ENCODE results near the gene GPSM1.
A peak's percentile ranks its signal among the peaks of the same experiment; 100 is the strongest.

The GPSM1 gene

DNA sequence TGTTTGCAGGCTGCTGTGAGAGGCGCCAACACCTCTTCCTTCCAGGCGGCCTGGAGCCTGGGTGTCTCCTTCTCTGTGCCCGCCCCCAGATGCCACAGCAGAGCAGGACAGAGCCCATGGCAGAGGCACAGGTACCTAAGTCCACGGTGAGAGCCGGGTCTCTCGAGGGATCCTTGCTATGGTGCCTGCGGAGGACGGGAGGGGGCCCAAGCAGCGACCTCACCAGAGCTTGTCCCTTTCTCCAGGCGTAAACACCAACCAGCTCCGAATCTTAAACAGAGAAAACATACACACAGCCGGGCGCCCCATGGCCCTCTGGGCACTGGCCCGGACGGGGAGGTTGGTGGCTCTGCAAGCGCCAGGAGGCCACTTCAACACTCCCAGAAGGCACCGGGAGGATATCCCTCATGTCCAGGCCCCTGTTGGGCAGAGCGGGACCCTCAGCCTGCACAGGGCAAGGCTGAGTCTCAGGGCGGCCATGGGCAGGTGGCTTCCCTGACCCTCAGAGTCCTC, 35.3 kb upstream of the GPSM1 start:
- DNase-seq, result no peak

DNA sequence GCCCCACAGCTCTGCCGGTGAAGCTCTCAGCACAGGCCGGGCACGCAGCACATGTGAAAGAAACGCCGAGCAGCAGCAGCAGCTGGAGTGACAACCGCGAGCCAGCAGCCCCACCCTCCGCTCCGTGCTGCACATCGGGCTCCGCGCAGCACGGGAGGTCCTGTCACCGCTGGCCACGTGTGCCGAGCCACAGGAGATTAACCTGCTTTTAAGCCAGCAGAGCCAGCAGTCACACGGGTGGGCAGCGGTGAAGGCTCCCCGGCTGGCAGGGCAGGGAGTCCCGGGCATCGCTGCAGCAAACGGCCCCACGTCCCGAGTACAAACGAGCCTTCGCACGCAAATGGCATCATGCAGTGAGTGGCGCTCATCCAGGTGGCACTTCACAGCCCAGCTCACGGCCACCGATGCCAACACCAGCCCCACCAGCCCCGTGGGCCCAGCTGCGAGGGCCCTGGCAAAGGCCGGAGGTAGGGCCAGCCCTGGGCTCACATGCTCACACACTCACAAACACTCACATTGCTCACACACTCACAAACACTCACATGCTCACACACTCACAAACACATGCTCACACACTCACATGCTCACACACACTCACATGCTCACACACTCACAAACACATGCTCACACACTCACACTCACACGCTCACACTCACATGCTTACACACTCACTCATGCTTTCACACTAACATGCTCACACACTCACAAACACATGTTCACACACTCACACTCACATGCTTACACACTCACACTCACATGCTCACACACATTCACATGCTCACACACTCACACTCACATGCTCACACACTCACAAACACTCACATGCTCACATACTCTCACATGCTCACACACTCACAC, 34.5 kb upstream of the GPSM1 start:
- peak; percentile 50 for DNase-seq

- no peak for DNase-seq
Observed at GRCh38 chr9:136293476-136294077, 33.8 kb upstream of the GPSM1 start.

GRCh38 chr9:136294437-136294836, 32.9 kb upstream of the GPSM1 start:
- no peak for DNase-seq

DNA sequence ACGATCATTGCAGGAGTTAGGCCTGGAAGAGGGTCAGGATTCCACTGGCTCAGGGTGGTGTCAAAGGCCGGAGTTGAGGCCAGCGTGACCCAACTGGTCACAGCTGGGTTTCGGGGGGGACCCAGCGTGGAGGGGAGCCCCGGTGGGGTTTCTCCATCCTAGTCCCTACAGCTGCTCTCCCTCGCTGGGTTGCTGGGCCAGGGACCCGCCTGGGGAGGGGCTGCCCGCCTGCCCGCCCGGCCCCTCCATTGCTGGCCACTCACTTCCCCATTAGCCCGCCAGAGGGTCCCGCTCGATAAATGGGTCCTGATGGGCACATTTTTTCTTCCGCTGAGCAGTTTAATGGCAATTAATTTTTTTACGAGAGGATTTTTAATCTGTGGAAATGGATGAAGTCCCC, 32.3 kb upstream of the GPSM1 start:
- no peak for DNase-seq

DNA sequence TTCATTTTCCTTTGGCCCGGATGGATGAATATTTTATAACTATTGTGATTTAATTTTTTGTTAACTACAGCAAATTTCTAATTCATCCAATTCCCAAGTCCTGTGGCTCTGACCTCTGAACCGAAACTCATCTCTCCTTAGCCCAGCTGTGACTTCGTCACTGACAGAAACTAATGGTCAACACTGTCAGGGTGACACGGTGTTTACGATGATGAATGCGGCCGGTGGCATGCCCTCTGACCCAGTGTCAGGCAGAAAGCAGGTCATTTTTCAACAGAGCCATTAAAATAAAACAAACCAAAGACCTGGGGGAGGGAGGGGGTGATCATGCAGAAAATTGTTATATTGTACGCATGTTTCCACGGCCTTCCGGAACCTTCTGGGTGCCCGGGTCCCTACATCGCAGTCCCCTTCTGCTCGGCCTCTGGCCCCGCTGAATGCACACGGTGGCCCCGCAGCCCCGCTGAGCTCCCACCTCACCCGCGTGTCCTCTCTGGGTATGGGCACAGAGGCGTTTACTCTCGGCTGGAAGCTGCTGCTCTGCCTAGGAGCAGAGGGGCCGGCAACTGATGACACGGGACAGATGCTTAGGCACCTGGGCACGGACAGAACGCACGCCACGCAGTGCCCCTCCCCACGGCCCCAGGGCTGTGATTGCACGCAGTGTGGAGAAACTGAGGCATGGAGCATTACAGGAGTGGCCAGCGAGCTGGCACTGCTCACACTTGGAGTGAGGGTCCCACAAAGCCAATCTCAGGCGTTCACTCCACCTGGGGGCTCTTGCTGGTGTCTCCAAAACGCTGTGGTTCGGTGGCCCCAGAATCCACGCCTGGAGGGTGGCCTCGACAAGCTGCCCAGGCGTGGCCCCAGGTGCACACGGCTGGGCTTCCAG, 31.6 kb upstream of the GPSM1 start:
- no peak for DNase-seq

- DNase-seq, result no peak
Observed at GRCh38 chr9:136296434-136297015, 30.8 kb upstream of the GPSM1 start.

GRCh38 chr9:136297016-136297691, 30.2 kb upstream of the GPSM1 start:
- DNase-seq, result peak; percentile 69

DNA sequence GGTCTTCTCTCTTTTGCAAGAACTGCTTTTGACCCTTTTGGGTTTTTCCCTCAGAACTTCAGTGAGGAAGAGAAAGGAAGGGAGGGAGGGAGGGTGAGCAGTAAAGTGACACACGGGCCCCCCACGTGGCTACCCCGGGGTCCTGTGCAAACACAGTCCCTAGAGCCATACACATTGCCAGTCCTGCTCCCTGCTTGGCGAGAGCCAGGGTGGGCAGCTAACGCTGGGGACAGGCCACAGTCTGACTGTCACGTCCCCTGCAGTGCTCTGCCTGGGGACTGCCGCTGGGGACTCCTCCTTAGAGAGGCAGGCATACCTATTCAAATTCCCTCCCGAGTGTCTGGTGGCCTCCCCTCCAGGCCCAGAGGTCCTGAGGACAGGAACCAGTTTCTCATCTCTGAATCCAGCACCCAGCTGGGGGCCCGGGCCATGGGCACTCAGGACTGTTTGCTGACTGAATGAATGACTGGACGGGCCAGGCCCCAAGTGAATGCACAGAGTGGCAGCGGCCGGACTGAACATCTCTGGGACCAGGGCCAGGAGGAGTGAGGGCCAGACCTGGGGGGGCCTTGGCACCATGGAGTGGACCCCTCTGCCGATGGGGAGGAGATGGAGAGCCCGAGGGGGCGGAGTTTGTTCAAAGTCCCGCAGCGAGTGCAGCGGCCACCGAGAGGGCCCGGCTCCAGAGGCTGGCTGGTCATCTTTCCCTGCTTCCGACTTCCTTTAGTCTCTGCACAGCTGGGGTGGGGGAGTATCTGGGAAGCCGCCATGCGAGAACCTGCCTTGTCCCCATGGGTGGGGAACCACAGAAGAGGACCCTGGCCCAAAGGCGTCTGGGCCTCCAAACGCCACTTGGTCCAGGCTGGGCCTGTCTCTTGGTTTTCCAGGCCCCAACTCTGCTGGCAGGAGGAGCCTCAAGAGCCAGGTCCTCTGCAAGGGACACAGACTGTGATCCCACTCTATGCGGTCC, 29.3 kb upstream of the GPSM1 start:
- no peak for DNase-seq

DNA sequence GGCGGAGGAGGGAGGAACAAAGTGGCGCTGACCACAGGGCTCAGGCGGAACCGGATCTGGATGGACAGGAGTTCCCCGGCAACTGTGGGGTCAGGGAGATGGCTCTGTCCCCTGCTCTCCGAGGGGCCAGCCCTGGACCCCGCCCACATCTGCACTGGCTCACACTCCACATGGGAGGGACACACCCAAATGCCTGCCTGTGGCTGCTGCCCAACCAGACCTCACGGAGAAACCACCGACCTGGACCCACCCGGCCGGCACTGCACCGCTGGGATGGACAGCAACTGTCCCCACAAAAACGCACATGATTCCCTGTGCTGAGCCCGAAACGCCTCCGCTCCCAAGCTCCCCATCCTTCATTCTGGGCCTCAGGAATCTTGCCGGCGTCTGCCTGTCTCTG, 28.2 kb upstream of the GPSM1 start:
- no peak for DNase-seq

DNA sequence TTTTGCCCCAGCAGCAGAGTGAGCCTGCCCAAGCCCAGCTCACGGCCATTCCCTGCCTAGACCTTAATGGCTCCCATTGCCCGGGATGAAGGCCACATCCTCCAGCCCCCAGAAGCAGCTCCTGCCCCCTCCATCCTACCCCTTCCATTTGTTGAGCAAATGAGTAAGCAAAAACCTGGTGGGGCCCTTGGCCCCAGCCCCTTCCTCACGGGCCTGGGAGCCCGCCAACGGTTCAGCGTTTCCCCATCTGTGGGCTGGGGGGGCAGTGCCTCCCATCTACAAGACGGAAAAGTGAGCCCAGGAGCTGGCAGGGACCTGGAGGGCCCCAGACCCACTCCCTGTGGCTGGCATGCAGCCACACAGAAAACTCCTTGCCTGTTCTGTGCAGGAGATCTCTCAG, 27.8 kb upstream of the GPSM1 start:
- no peak for DNase-seq

GRCh38 chr9:136300016-136300545, 27.3 kb upstream of the GPSM1 start:
- DNase-seq, result no peak

DNA sequence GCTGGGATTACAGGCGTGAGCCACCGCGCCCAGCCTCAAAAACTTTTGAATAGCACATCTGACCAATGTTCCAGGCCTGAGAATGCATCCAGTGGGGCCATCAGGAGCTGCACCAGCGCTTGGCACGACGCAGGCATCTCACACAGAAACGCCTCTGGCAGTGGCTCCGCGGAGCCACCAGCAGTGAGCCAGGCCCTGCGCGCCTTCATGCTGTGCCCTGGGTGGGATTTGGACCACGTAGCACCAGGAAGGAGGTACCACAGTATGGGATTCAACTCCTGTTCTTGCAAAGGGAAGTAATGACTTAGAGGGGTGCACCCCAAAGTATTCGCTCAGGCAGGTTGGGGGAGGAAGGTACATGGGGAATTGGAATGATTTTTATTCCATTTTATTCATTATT, 26.5 kb upstream of the GPSM1 start:
- DNase-seq, result no peak

DNA sequence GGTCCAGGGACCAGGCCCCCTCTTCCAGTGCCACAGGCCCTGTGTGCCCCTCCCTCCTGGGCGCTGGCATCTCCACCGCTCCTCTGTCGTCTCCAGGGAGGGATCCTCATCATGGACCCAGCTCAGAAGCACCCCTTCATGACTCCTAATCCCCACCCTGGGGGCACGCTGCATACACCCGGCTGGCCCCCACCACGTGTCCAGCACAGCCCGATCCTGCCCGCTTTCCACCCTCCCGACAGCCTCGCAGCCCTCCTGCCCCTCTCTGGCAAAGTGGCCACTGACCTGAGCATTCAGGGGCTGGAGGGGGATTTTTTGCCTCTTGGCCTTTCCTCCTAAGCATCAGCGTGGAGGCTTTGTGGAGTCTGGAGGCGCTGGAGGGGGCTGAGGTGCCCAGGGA, 24.8 kb upstream of the GPSM1 start:
- no peak for DNase-seq

DNA sequence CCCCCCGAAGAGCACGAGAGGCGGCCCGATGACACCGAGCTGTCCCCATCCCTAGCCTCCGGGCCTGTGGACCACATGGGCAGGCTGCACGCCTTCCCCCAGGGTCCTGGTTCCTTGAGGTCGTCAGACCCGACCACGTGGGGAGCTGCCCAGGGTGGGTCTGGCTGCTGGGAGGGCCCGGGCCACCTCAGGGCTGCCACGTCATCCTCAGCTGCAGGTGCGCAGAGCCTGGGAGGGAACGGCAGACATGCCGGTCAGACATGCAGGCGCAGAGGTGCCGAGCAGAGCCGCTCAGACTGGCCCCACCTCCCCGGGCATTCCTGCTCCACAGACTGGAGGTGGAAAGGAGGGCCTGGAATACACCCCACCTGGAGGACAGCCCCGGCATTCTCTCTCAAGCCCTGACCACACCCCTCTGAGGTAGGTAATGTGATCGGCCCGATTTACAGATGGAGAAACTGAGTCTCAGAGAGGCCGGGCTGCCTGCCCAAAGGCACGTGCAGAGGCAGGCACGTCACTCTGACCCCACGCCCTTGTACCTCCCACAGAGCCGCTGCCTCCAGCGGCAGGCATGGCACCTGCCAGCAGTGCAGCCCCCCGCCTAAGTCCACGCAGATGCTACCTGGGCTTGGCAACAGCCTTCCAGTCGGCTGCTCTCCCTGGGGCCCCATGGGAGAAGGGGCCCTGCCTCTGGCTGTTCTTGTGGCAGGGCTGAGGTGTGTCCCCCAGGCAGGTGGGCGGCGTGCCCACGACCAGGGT, 24.1 kb upstream of the GPSM1 start:
- DNase-seq, result no peak

DNA sequence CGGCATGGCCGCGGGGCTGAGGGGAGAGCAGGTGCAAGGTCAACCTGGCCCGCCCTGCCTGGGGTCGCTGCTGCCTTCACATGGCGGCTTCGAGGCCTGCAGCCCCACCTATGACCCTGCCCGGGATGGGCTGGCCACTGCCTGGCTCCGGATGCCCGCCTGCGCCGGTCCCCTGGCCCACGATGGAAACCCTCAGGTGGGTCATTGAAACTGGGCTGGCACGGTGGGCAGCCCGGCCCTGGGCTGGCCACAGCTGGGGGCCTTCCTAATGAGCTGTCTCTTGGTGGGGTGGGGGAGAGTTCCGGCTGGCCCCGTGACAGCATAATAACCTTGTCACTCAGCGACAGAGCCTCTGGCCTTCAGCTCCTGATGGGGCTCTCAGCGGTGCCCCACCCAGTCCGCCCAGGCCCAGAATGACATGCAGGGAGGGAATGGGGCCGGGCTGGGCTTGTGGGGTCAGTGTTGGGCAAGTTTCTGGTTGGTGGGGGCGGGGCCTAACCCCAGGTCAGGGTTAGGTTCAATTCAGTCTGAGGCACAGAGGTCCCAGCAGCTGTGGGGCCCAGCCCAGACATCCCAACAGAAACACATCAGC, 23.4 kb upstream of the GPSM1 start, which contains the start of gene CCDC187:
Gene CCDC187, minus strand, starts transcription at position 270 of the 592 bp plus-strand sequence. Its CDS starts 264 bp downstream, at position 6.
- no peak for DNase-seq

GRCh38 chr9:136304456-136304855, 22.9 kb upstream of the GPSM1 start:
- no peak for DNase-seq

GRCh38 chr9:136304981-136305380, 22.4 kb upstream of the GPSM1 start:
- no peak for DNase-seq

- no peak for DNase-seq
Observed at GRCh38 chr9:136305804-136306203, 21.5 kb upstream of the GPSM1 start.

All from NCI-H345 (cell line).